ENCODE results near the gene TMEM132D.

Gene TMEM132D

GRCh38 chr12:129826273-129826672, 77.6 kb downstream of the TMEM132D start:
- DNase-seq (ENCODE audit: low read depth) = no peak

- no peak for DNase-seq (ENCODE audit: low read depth)
These were observed 78.5 kb downstream of the TMEM132D start for GRCh38 chr12:129825316-129825715.

- DNase-seq (ENCODE audit: low read depth) = no peak
These were observed 81.9 kb downstream of the TMEM132D start for GRCh38 chr12:129821964-129822363.

- no peak for DNase-seq (ENCODE audit: low read depth)
These were observed 84.4 kb downstream of the TMEM132D start for GRCh38 chr12:129819391-129819790.

GRCh38 chr12:129815846-129816245, 88.0 kb downstream of the TMEM132D start:
- DNase-seq (ENCODE audit: low read depth) = no peak

- DNase-seq (ENCODE audit: low read depth) = no peak
These were observed 91.9 kb downstream of the TMEM132D start for GRCh38 chr12:129811963-129812362.

GRCh38 chr12:129807136-129807535, 96.7 kb downstream of the TMEM132D start:
- DNase-seq (ENCODE audit: low read depth) = no peak

GRCh38 chr12:129791396-129791795, 112.4 kb downstream of the TMEM132D start:
- no peak for DNase-seq (ENCODE audit: low read depth)

- no peak for DNase-seq (ENCODE audit: low read depth)
These were observed 112.9 kb downstream of the TMEM132D start for GRCh38 chr12:129790930-129791329.

- no peak for DNase-seq (ENCODE audit: low read depth)
These were observed 113.5 kb downstream of the TMEM132D start for GRCh38 chr12:129790331-129790730.

GRCh38 chr12:129789921-129790320, 113.9 kb downstream of the TMEM132D start:
- DNase-seq (ENCODE audit: low read depth) = no peak

- DNase-seq (ENCODE audit: low read depth) = no peak
These were observed 115.2 kb downstream of the TMEM132D start for GRCh38 chr12:129788506-129789084.

- DNase-seq (ENCODE audit: low read depth) = no peak
These were observed 123.8 kb downstream of the TMEM132D start for GRCh38 chr12:129779989-129780388.

- no peak for DNase-seq (ENCODE audit: low read depth)
These were observed 124.8 kb downstream of the TMEM132D start for GRCh38 chr12:129779033-129779432.

- DNase-seq (ENCODE audit: low read depth) = no peak
These were observed 126.7 kb downstream of the TMEM132D start for GRCh38 chr12:129776977-129777667.

GRCh38 chr12:129772501-129773493, 131.0 kb downstream of the TMEM132D start:
- no peak for DNase-seq (ENCODE audit: low read depth)

GRCh38 chr12:129771238-129771637, 132.6 kb downstream of the TMEM132D start:
- DNase-seq (ENCODE audit: low read depth) = no peak

GRCh38 chr12:129765719-129766118, 138.1 kb downstream of the TMEM132D start:
- no peak for DNase-seq (ENCODE audit: low read depth)

GRCh38 chr12:129762436-129762835, 141.4 kb downstream of the TMEM132D start:
- no peak for DNase-seq (ENCODE audit: low read depth)

GRCh38 chr12:129753586-129753985, 150.2 kb downstream of the TMEM132D start:
- no peak for DNase-seq (ENCODE audit: low read depth)

- DNase-seq (ENCODE audit: low read depth) = no peak
These were observed 153.4 kb downstream of the TMEM132D start for GRCh38 chr12:129750421-129750820.

- no peak for DNase-seq (ENCODE audit: low read depth)
These were observed 157.5 kb downstream of the TMEM132D start for GRCh38 chr12:129746318-129746717.

- DNase-seq (ENCODE audit: low read depth) = no peak
These were observed 174.7 kb downstream of the TMEM132D start for GRCh38 chr12:129729170-129729569.
